ENCODE results near the gene F12.
A peak's percentile ranks its signal among the peaks of the same experiment; 100 is the strongest.
"Not testable (repeated sequence)": the region's sequence is repeated elsewhere in the genome, so short reads cannot be mapped to it uniquely, and the experiment has no call there.

The F12 gene

DNA sequence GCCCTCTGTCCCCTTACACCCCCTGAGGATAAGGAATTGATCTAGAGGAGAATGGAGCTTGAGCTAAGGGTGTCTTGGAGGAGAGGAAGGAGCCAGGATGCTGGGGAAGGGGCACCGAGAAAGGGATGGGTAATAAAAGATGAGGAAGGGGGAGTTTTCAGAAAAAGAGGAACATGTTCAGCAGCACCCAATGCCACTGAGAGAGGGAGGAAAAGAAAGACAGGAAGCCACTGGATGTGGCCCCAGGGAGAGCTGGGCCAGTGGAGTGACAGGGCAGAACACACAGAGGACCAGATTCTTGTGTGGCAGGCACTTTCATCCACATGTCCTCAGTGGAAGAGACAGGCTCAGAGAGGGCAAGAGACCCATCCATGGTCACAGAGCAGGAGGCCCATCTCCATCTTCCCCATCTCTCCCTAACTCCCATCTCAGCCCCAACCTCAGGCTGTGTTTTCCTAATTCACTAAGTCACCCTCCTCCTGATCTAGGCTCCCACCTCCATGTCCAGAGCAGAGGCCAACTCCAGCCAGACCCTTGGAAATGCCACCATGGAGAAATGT lies 16.1 kb downstream of the F12 start:
- DNase-seq (ENCODE audit: low read depth), result no peak
- H3K4me3 ChIP-seq (ENCODE audit: low read depth, low read length), result no peak overlapping the region

DNA sequence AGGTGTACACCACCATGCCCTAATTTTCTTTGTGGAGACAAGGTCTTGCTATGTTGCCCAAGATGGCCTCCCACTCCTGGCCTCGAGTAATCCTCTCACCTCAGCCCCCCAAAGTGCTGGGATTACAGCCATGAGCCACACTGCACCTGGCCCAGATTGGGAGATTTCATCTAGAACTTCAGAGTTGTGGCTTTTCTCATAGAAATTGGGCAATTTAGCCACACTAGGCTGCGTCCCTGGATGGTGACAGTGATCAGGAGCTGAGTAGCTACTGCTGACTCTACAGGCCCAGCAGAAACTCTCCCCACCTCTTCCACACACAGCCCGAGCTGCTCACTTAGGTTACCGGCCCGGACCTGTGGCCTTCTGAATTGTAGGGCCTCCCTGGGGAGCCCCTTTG lies 16.6 kb downstream of the F12 start:
- no peak for DNase-seq (ENCODE audit: low read depth)
- H3K4me3 ChIP-seq (ENCODE audit: low read depth, low read length), result no peak overlapping the region

DNA sequence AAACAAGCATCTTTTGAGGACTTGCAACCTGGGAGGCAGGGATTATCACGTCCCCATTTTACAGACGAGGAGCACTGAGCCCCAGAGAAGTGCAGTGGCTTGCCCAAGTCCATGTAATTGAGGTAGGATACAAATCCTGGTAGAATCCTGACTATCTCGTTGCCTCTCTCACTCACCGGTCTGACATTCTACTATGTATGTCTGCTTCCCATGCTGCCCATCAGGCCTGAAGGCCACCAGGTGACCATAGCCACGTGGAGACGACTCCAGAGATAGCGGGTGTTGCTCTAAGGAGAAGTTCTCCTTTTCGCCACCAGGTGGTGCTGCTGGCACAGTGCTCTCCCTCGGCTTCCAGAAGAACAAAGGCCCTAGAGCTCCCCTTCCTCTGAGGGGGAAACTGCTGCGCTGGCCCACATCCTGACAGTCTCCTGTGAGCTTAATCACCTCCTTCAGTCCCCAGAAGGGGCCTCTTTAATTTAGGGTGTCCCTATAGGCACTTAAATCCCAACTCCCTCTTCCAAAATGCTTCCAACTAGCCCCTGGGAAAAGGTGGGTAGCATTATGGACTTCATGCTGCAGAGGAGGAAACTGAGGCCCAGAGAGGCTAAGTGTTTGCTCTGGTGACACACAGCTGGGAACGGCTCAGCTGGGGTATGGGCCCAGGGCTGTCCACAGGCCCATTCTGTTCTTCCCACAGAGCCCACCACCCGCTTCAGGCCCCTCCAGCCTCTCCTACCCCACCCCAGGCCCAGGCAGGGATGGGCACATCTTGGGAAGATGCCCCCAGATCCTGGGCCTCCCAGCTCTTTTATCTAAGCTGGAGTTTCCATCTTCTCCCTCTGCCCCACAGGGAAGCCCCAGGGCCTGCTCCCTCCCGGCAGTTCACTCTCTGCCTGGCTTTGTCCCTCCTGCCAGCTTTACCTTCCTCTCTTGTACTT lies 18.7 kb downstream of the F12 start:
- H3K4me3 ChIP-seq (ENCODE audit: low read depth, low read length), result no peak overlapping the region
- peak; percentile 28 for DNase-seq (ENCODE audit: low read depth)

DNA sequence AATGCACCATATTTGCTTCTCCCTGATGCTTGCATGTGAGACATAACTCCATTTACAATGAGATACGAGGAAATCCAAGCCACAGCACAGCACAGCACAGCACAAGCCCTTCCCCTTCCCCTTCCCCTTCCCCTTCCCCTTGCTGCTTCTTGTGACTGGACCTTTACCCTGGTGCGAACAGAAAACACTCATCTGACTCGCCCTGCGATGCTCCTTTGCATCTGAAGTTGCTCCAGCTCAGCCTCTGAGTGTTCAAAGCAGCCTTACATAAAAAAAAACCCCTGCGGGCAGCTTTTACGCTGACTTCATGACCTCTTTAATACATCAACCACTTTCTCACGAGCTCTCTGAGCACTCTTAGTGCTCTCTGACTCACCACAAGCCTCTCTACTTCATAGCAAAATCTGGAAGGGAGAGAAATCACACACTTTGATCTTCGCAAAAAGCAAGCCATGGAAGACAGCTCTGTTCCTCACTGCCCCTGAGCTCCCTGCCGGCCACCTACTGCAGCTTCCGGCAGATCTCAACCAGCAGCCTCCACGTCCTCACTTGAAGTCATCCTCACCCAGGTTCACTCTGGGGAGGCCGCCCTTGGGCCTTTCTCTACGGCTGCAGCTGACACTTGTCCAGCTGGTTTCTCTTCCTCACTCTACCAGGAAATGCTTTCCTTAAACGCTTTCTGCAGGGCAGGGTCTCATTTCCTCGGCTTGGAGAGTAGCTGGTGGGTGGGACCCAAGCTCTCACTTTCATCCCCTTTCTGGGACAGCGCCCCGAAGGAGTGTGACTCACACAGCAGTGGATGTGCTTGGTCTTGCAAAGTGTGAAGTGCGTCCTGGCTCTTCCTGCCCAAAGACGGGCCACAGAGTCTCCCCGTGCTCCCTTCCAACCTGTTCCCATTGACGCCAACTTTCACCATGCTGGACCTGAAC lies 19.9 kb downstream of the F12 start:
- peak; percentile 75 for DNase-seq (ENCODE audit: low read depth)
- peak overlapping the region; percentile 3 for H3K4me3 ChIP-seq (ENCODE audit: low read depth, low read length)

DNA sequence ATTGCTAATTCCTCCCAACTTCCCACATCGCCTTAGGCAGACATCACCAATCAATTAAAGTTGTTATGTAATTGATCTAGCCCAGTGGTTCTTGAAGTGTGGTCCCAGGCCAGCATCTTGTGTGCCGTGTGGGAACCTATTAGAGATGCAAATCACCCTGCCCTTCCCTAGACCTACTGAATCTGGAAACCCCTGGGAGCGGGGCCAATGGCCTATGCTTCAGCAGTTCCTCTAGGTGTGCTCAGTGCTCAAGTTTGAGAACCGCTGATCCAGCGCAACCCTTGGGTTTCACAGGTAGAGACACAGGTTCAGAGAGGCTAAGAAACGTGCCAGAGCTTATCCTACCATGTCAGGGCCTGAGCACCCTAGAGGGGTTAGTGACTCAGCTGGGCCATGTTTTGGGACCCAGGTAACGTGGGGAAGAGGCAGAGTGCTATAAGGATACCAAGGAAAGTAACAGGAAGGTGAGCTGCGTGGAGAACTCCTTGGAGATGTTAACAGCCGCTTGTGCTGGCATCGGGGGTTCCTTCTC lies 20.8 kb downstream of the F12 start:
- H3K4me3 ChIP-seq (ENCODE audit: low read depth, low read length), result no peak overlapping the region
- no peak for DNase-seq (ENCODE audit: low read depth)

DNA sequence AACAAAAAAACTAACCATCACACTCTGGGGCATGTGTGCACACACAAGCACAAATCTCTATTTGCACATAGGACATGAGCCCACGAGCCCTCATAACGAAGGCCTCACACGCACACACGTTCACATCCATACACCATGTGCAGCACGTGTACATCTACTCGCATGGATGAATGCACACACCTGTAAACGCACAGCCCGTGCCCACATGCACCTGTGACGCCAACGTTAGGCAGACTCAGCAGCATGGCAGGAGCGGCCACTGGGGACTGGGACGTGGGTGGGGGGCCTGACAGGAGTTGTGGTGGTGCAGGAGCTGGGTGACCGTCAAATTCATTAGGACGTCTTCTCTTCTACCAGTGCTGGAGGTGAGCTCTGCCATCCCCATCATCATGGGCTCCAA lies 22.0 kb downstream of the F12 start:
- H3K4me3 ChIP-seq (ENCODE audit: low read depth, low read length), result no peak overlapping the region
- no peak for DNase-seq (ENCODE audit: low read depth)

DNA sequence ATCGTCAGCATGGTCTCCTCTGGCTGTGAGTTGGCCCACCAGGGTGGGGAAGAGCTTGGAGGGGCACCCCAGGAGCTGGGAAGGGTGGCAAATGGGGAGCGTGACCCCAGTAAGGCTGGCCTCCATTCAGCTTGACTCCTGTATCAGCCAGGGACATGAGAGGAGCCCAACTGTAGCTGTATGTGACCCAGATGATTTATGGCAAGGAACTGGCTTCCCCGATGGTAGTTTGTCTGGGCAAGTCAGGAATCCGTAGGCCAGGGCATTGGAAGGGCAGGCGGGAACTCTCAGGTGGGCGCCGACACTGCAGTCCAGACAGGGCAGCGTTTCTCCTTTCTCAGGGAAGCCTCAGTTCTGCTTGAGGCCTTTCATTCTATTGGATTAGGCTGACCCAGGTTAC lies 22.8 kb downstream of the F12 start:
- H3K4me3 ChIP-seq (ENCODE audit: low read depth, low read length), result no peak overlapping the region
- DNase-seq (ENCODE audit: low read depth), result no peak

DNA sequence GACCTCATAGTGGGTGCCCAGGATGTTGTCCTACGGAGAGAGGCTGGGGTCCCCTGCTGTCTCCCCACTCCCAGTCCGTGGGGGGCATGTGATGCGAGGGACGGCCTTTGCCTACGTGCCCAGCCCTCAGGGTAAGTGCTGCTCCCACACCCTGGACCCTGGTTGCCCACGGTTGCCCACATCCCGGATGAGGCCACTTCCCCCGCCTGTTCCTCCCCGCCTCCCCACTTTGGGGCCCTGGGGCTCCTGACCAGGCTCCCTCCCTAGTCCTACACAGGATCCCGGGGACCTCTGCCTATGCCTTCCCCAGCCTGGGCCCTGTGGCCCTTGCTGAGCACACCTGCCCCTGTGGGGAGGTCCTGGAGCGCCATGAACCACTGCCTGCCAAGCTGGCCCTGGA lies 23.6 kb downstream of the F12 start:
- DNase-seq (ENCODE audit: low read depth), result no peak
- no peak overlapping the region for H3K4me3 ChIP-seq (ENCODE audit: low read depth, low read length)

DNA sequence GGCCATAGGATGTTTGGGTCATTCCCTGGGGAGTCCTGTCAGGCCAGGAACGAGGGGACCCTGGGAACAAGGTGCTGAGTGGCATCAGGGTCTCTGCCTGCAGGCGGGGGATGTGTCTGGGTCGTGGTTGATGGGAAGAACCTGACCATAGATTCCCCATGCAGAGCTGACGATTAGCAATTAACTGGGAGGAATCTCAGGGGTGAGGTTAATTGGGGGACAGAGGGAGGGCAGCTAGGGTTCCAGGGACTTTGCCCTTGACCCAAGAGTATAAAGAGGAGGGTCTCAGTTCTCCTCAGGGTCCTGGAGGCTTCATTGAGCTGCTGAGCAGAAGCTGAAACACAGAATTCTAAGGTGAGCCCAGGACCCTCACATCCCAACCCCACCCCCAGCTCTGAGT lies 25.2 kb downstream of the F12 start, which contains the start of gene SLC34A1:
SLC34A1 (plus strand) TSS at position 301 of the 400 bp plus-strand sequence. CDS start 1,308 bp downstream, outside the sequence.
- DNase-seq (ENCODE audit: low read depth), result no peak
- no peak within 1 kb of the TSS for H3K4me3 ChIP-seq (ENCODE audit: low read depth, low read length)

DNA sequence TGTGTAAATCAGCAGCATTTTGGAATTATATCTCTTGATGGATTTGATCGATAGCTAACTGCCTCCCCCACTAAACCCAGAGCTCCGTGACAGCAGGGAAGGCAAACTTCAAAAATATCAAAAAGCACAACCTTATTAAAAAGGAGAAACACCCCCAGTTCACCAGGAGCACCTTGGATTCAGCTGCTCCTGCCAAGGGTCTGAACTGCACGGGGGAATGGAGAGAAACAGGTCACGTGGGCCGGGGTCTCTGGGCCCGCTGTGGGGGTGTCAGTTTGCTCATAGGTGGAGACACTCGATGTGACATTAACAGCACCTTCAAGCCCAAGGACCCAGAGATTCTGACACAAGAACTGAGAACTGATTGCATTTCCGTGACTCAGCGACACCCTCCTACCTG lies 26.2 kb downstream of the F12 start:
- DNase-seq (ENCODE audit: low read depth), result no peak
- H3K4me3 ChIP-seq (ENCODE audit: low read depth, low read length), result no peak overlapping the region

DNA sequence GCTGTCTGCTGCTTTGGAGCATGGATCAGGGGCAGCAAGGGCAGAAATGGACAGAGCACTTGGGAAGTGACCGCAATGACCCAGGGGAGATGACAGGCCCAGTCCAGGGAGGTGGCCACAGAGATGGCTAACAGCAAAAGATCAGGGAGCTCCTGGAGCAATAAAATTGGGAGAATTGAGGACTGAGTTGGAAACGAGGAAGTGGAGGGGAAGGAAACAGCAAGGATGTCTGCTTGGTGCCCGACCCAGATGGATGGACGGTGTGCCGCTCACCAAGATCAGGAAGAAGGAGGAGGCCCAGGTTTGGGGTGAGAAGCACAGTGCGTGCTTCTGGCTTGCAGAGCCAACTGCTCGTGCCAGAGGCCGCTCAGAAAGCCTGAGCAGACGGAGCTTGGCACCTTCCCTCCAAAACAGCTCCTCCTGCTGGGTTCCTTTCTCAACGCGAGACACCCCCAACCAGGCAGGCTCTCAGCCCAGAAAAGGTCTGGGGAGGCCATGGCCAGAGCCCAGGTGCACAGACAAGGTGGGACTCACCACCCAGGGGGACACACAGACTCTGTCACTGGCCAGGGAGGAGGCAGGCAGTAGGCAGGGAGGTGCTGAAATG lies 26.8 kb downstream of the F12 start:
- H3K4me3 ChIP-seq (ENCODE audit: low read depth, low read length), result no peak overlapping the region
- no peak for DNase-seq (ENCODE audit: low read depth)

DNA sequence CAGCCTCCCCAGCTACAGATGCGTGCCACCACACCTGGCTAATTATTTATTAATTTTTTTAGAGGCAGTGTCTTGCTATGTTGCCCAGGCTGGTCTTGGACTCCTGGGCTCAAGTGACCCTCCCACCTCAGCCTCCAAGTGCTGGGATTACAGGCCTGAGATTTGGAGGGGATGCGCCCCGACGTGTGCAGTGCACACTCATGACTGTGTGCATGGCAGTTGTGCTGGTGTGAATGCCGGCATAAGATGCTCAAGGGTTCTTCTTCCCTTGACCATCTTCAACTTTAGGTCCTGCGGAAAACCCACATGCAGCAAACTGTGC lies 28.6 kb downstream of the F12 start:
- no peak for DNase-seq (ENCODE audit: low read depth)
- H3K4me3 ChIP-seq (ENCODE audit: low read depth, low read length), result no peak overlapping the region

DNA sequence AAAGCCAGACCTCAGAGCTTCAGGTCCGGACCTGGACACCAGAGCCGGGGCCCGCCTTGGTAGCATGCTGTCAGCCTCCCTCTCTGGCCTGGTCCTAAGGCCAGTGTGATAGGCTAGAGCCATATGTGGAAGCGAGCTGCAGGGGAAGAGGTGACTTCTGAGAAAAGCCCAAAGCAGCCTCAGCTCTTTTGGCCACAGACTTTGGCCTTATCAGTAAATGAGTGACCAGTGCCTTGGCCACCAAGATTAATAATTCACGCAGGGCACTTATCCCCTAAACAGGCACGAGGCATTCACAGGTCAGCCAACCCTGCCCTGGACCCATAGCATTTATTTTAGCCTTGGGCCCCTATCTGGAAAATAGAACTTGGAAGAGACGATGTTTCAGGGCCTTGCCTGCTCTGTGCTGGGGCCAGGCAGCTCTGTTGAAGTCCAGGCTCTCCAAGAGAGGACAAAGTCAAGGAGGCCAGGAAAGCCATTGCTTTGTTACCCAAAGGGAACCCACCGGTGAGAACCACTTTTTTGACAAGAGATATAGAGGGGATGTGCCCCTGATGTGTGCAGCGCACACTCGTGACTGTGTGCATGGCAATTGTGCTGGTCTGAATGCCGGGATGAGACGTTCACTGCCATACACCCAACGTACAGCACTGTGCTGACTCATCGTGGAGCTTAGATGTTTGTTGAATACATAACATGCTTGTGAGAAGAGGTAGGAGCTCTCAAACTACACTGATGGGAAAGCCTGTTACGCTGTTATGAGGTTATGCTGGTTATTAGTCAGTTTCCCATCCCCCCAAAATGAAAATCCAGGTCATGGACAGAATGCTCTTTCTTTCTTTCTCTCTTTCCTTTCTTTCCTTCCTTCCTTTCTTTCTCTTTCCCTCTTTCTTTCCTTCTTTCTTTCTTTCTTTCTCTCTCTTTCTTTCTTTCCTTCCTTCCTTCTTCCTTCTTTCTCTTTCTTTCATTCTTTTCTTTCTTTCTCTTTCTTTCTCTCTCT lies 30.2 kb downstream of the F12 start:
- DNase-seq (ENCODE audit: low read depth), result peak; percentile 66
- no peak overlapping the region for H3K4me3 ChIP-seq (ENCODE audit: low read depth, low read length)

DNA sequence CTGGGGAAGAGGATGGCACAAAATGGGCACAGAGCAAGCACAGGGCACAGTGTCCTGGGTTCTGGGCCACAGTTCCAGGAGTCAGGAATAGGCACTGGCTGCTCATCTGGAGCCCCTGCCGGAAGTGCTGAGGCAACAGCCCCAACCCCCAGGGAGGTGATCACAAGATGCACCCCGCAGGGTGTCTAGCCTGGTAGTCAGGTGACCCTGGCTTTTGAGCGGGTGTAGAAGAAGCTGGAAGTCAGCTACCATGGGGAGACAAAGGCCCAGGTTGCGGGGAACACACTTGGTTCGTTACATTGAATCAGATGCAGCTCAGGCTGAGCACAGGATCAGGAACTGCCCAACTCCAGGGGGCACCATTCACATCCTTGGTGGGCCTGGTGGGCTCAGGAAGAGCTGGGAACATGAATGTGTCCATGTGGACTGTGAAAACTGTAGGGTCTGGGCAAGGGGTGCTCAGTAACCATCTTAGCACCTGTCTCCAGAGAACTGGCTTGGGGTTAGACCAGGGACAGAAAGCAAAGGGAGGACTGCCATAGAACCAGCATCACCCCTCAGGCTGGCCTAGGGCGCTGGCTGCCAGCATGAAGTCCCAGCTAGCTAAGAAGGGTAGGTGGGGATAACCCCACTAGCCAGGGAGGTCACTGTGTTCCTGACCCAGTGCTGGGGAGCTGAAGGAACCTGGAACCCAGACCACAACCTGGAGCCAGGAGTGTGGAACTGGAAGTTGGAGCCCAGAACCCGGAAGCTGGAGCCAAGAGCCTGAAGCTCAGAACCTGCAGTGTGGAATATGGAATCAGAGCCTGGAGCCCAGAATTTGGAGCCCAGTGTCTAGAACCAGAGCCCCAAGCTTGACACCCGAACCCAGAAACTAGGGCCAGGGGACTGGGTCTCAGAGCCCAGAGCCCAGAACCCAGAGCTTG lies 31.2 kb downstream of the F12 start:
- no peak overlapping the region for H3K4me3 ChIP-seq (ENCODE audit: low read depth, low read length)
- DNase-seq (ENCODE audit: low read depth), result no peak

DNA sequence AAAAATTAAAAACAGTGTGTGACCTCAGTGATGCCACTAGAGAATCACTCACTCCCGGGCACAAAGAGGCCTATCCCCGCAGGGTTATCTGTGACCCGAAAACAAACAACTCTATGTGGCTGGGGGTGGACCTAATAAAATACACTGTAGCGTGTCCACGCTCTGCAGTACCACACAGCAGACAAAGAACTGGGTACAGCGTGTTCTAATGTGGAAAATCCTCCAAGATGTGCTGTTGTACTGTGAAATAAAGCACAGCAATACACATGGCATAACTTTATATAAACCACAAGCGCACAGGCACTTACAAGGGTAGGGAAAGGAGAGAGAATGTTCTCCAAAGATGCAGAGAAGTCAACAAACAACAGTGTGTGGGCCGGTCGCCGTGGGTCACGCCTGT lies 33.3 kb downstream of the F12 start:
- no peak overlapping the region for H3K4me3 ChIP-seq (ENCODE audit: low read depth, low read length)
- DNase-seq (ENCODE audit: low read depth), result no peak

DNA sequence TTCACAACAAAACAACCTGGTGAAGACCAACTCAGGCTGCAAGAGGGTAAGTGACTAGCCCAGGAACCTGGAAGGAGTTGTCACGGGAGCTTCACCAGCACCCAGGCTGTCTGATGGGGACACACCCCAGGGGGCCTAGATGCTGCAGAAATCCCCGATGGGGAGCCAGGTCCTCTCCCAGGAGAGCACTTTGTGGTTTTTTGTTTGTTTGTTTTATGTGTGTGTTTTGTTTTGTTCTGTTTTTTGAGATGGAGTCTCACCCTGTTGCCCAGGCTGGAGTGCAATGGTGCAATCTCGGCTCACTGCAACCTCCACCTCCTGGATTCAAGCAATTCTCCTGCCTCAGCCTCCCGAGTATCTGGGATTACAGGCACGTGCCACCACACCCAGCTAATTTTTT lies 33.8 kb downstream of the F12 start:
- H3K4me3 ChIP-seq (ENCODE audit: low read depth, low read length); DNase-seq (ENCODE audit: low read depth): not testable (repeated sequence)

DNA sequence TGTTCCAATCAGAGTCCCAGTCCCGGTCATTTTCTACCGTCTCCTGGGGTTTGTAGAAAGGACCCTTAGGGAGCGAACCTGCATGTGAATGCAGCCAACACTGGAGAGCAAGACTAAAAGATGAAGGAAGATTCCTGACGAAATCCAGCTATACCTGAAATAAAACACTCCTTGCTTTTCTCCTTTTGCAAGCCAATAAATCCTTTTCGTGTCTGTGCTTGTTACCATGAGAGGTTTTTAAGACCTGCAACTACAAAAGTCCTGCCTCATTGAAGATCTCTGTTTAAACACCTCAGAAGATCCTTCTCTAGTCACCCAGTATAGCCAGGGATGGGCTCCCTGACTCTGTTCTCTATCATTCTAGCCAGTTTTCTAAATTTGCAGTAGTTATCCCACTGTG lies 35.2 kb downstream of the F12 start:
- DNase-seq (ENCODE audit: low read depth), result no peak
- no peak overlapping the region for H3K4me3 ChIP-seq (ENCODE audit: low read depth, low read length)

All from skeletal muscle cell (primary cell).